Stimulated activated CD4-positive, alpha-beta T cell treated with anti-CD3 and anti-CD28 coated beads, Interleukin-15, amount 100 ng/mL, for 48 hours (primary cell): ENCODE data around the gene PCNT.

Experiments
- DNase-seq, 2 donors: peaks; one replicate each; pipeline ENCODE4 v3.0.0-alpha.2; 2020; ENCODE audit warnings: low read depth in 2 of 2

PCNT gene

GRCh38 chr21:46483300-46484295, 159.6 kb downstream of the PCNT start:
- DNase-seq: no peak

GRCh38 chr21:46486481-46487126, 162.6 kb downstream of the PCNT start:
- no peak for DNase-seq

GRCh38 chr21:46489162-46489663, 165.3 kb downstream of the PCNT start:
- DNase-seq: no peak

- DNase-seq: no peak
Measured at GRCh38 chr21:46489800-46490199, 165.8 kb downstream of the PCNT start.

GRCh38 chr21:46491553-46491952, 167.6 kb downstream of the PCNT start:
- DNase-seq: no peak

GRCh38 chr21:46492851-46493250, 168.9 kb downstream of the PCNT start:
- DNase-seq: no peak

- no peak for DNase-seq
Measured at GRCh38 chr21:46493828-46494227, 169.9 kb downstream of the PCNT start.
